Activated CD8-positive, alpha-beta T cell treated with anti-CD3 and anti-CD28 coated beads, Interleukin-2, amount 10 ng/mL, durations not matched to agents 7 days and 5 days (primary cell): ENCODE data around the gene BHLHA15. TPM values are rescaled to one million over a fixed set of nuclear protein-coding genes. Genes with fewer than 3 reads are reported as not detected.

Experiments
- total RNA-seq, 2 experiments: library from RNA; stranded (reverse); gene quantifications; one replicate each; pipeline ENCODE4 v1.2.3, GENCODE V29; 2021

Gene BHLHA15
- total RNA-seq, 2 experiments from 2014 or later, result not detected

Other genes with a start within 250 kb of the BHLHA15 start
- gene OCM2, start 221.2 kb upstream of the BHLHA15 start, total RNA-seq, result not detected
- gene LMTK2, start 104.6 kb upstream of the BHLHA15 start, total RNA-seq, result 10 to 100 TPM; 10.2 TPM
- 10 to 100 TPM; 49.3 to 55.9 TPM for gene TECPR1, start 40.8 kb downstream of the BHLHA15 start, total RNA-seq
- gene BRI3, start 70.2 kb downstream of the BHLHA15 start, total RNA-seq, result 10 to 100 TPM; 35.0 to 35.5 TPM
- gene BAIAP2L1, start 189.7 kb downstream of the BHLHA15 start, total RNA-seq, result 1 to 10 TPM in 1 of 2 experiments, under 1 TPM in 1; 0.89 to 1.0 TPM